ENCODE data around the gene APOA5. TPM values are rescaled to one million over a fixed set of nuclear protein-coding genes. Genes with fewer than 3 reads are reported as not detected.

The APOA5 gene
- polyA plus RNA-seq, 1 donor from 2014 or later = not detected

- H3K4me3 ChIP-seq (ENCODE audit: low read length) = peak overlapping the region; percentile 91
- no peak overlapping the region for H3K27ac ChIP-seq (ENCODE audit: low read length)
- H3K4me2 ChIP-seq (ENCODE audit: low read length) = no peak overlapping the region
Measured at GRCh38 chr11:116788975-116789374, 2.7 kb downstream of the APOA5 start.

GRCh38 chr11:116788534-116788933, 3.1 kb downstream of the APOA5 start:
- Histone ChIP-seq H3K9ac (ENCODE audit: low read length) (peak overlapping the region; percentile 82), H3K27ac (ENCODE audit: low read length) (peak overlapping the region; percentile 81), H3K9me2 (ENCODE audit: insufficient read depth, low read length) (no peaks in the 10 kb centered on the region), H2AFZ (ENCODE audit: low read depth, low read length) (peak overlapping the region; percentile 97), H3K79me2 (replicated peaks; ENCODE audit: insufficient read depth, low read length) (peaks cover 12% of the 10 kb centered on the region), H3F3A (ENCODE audit: insufficient read depth, low read length, poor library complexity, severe bottlenecking) (no peaks in the 10 kb centered on the region), H3K9me3 (ENCODE audit: low read length) (no peaks in the 10 kb centered on the region), H3K4me2 (ENCODE audit: low read length) (peak overlapping the region; percentile 68), H3K4me3 (ENCODE audit: low read length) (peak overlapping the region; percentile 91), H4K20me1 (ENCODE audit: insufficient read depth) (no peaks in the 10 kb centered on the region), H3K27me3 (ENCODE audit: insufficient read depth, low read depth, low read length) (no peaks in the 10 kb centered on the region), H3K36me3 (ENCODE audit: insufficient read depth, low read length) (no peaks in the 10 kb centered on the region)
- TF ChIP-seq EZH2 (IDR thresholded peaks at IDR 0.05; ENCODE audit: borderline replicate concordance, insufficient read depth, low read length, poor library complexity, severe bottlenecking) (no peak), SMC3 (conservative IDR thresholded peaks at IDR 0.05; ENCODE audit: poor library complexity) (no peak), EP300 (conservative IDR thresholded peaks at IDR 0.05; ENCODE audit: poor library complexity, severe bottlenecking) (no peak)

More at GRCh38 chr11:116788975-116789374, 2.7 kb downstream of the APOA5 start:
- TF ChIP-seq RAD21 (conservative IDR thresholded peaks at IDR 0.05) (no peak), EZH2 (IDR thresholded peaks at IDR 0.05; ENCODE audit: borderline replicate concordance, insufficient read depth, low read length, poor library complexity, severe bottlenecking) (no peak), POLR2AphosphoS5 (IDR thresholded peaks at IDR 0.05) (no peak)
- no peaks in the 10 kb centered on the region for H3K9me2 ChIP-seq (ENCODE audit: insufficient read depth, low read length)
- H3K79me2 ChIP-seq (replicated peaks; ENCODE audit: insufficient read depth, low read length) = peaks cover 12% of the 10 kb centered on the region
- no peaks in the 10 kb centered on the region for H3K9me3 ChIP-seq (ENCODE audit: low read length)
- H3K36me3 ChIP-seq (ENCODE audit: insufficient read depth, low read length) = no peaks in the 10 kb centered on the region
- H3F3A ChIP-seq (ENCODE audit: insufficient read depth, low read length, poor library complexity, severe bottlenecking) = no peaks in the 10 kb centered on the region
- H4K20me1 ChIP-seq (ENCODE audit: insufficient read depth) = no peaks in the 10 kb centered on the region
- no peak overlapping the region for H2AFZ ChIP-seq (ENCODE audit: low read depth, low read length)
- H3K9ac ChIP-seq (ENCODE audit: low read length) = peak overlapping the region; percentile 82
- no peaks in the 10 kb centered on the region for H3K27me3 ChIP-seq (ENCODE audit: insufficient read depth, low read depth, low read length)

- Histone ChIP-seq H3K4me3 (ENCODE audit: low read length) (peak within 1 kb of the TSS; percentile 91), H4K20me1 (ENCODE audit: insufficient read depth) (no peaks in the 10 kb centered on the region), H3K79me2 (replicated peaks; ENCODE audit: insufficient read depth, low read length) (peaks cover 12% of the 10 kb centered on the region), H3K9ac (ENCODE audit: low read length) (peak within 1 kb of the TSS; percentile 82), H3K9me2 (ENCODE audit: insufficient read depth, low read length) (no peaks in the 10 kb centered on the region), H3K27ac (ENCODE audit: low read length) (peak within 1 kb of the TSS; percentile 81), H3F3A (ENCODE audit: insufficient read depth, low read length, poor library complexity, severe bottlenecking) (no peaks in the 10 kb centered on the region), H3K36me3 (ENCODE audit: insufficient read depth, low read length) (no peaks in the 10 kb centered on the region), H3K4me2 (ENCODE audit: low read length) (peak within 1 kb of the TSS; percentile 99), H3K27me3 (ENCODE audit: insufficient read depth, low read depth, low read length) (no peaks in the 10 kb centered on the region), H2AFZ (ENCODE audit: low read depth, low read length) (peak within 1 kb of the TSS; percentile 97), H3K9me3 (ENCODE audit: low read length) (no peaks in the 10 kb centered on the region)
- TF ChIP-seq POLR2AphosphoS5 (IDR thresholded peaks at IDR 0.05) = peak; percentile 93
- TF ChIP-seq TAF1 (IDR thresholded peaks at IDR 0.05; ENCODE audit: low read depth) = peak; percentile 80
- TF ChIP-seq EP300 (conservative IDR thresholded peaks at IDR 0.05; ENCODE audit: poor library complexity, severe bottlenecking) = peak; percentile 48
- TF ChIP-seq RAD21 (conservative IDR thresholded peaks at IDR 0.05) = peak; percentile 21
- peak; percentile 26 for TF ChIP-seq CTCF (IDR thresholded peaks at IDR 0.05; ENCODE audit: poor library complexity, severe bottlenecking)
- no peak for TF ChIP-seq SMC3 (conservative IDR thresholded peaks at IDR 0.05; ENCODE audit: poor library complexity)
- TF ChIP-seq REST (IDR thresholded peaks at IDR 0.05; ENCODE audit: borderline replicate concordance) = peak; percentile 79
- TF ChIP-seq EZH2 (IDR thresholded peaks at IDR 0.05; ENCODE audit: borderline replicate concordance, insufficient read depth, low read length, poor library complexity, severe bottlenecking) = no peak
- peak; percentile 96 for TF ChIP-seq MXI1 (conservative IDR thresholded peaks at IDR 0.05; ENCODE audit: poor library complexity, severe bottlenecking)
Measured at GRCh38 chr11:116787786-116788486, 3.7 kb downstream of the APOA5 start, which contains the start of gene ZPR1. Gene ZPR1 (minus strand): TSS chr11:116788023. CDS start chr11:116787990, 33 bp downstream.
